K562 (cell line): ENCODE results near the gene TYW1. TPM values are rescaled to one million over a fixed set of nuclear protein-coding genes. Genes with fewer than 3 reads are reported as not detected.
"Not testable (repeated sequence)": the region's sequence is repeated elsewhere in the genome, so short reads cannot be mapped to it uniquely, and the experiment has no call there.

Experiments
- ATAC-seq: fragments of 200-7000 bp; cut with Tn5 transposase; 3 replicates; pipeline ENCODE4 v1.9.1; 2020; ENCODE audit warnings: moderate library complexity
- BruUV-seq: library from RNA; stranded (reverse); fragments of 400-500 nt; replicated peaks from 2 replicates; lab custom pipeline; 2021; lab: Mats Ljungman, UMichigan
- CTCF ChIA-PET: fragments of 300-600 bp; formaldehyde crosslinking; extraction: SDS; loops from one replicate; lab custom pipeline; 2021; ENCODE audit warnings: low intra/inter-chr PET ratio; lab: Yijun Ruan, JAX
- POLR2A ChIA-PET: fragments of 300-600, 350-650 bp; sonication (Branson Sonifier 250); formaldehyde crosslinking; extraction: SDS; loops from one replicate; lab custom pipeline; 2021; ENCODE audit warnings: antibody characterized with exemption, inconsistent platforms; lab: Yijun Ruan, JAX
- DNase-seq, 4 experiments: peaks; one replicate each; pipeline versions ENCODE4 v3.0.0 to v3.0.0-alpha.2; 2011 to 2018; ENCODE audit warnings: low spot score in 3 of 4, mixed read lengths in 3 of 4; ENCODE audit errors: extremely low read depth in 1 of 4
- FAIRE-seq: peaks from 2 replicates; lab custom pipeline; 2011; peaks lifted over from hg19 to GRCh38; lab: Jason Lieb, UNC
- H2AFZ ChIP-seq: 2 replicates; pipeline ENCODE4 v1.6.0; 2011; ENCODE audit warnings: low read depth, low read length, control low read depth, inconsistent platforms
- H3K27ac ChIP-seq: fragments of 200-600 bp; 3 replicates; pipeline ENCODE4 v1.8.0; 2011; ENCODE audit warnings: low read depth, mild to moderate bottlenecking, control low read depth, inconsistent platforms, low read length, moderate library complexity, mixed read lengths; ENCODE audit errors: extremely low read depth
- H3K27me3 ChIP-seq, 2 experiments: fragments of 300-600 bp in 1 of 2; 2 replicates in 1 of 2; 3 replicates in 1 of 2; pipeline versions ENCODE4 v1.6.0 to v1.8.0; 2011; ENCODE audit warnings: inconsistent platforms in 2 of 2, low read length in 2 of 2, mild to moderate bottlenecking in 1 of 2, mixed read lengths in 1 of 2, moderate library complexity in 1 of 2; ENCODE audit not compliant: control insufficient read depth in 2 of 2, insufficient read depth in 2 of 2
- H3K36me3 ChIP-seq: fragments of 300-600 bp; 3 replicates; pipeline ENCODE4 v1.8.0; 2011; ENCODE audit warnings: mild to moderate bottlenecking, low read length, inconsistent platforms; ENCODE audit not compliant: control insufficient read depth, insufficient read depth
- H3K4me1 ChIP-seq, 2 experiments: fragments of 200-600 bp in 1 of 2; replicated peaks in 1 of 2; 2 replicates in 1 of 2; 3 replicates in 1 of 2; pipeline versions ENCODE4 v1.5.1 to v1.8.0; 2011; ENCODE audit warnings: inconsistent platforms in 2 of 2, low read length in 2 of 2, mild to moderate bottlenecking in 1 of 2, mixed read lengths in 1 of 2, moderate library complexity in 1 of 2; ENCODE audit not compliant: control insufficient read depth in 2 of 2, insufficient read depth in 2 of 2
- H3K4me2 ChIP-seq: 2 replicates; pipeline ENCODE4 v1.6.1; 2011; ENCODE audit warnings: low read length, control low read depth, inconsistent platforms, mixed read lengths; ENCODE audit not compliant: insufficient read depth
- H3K4me3 ChIP-seq: fragments of 200-600 bp; sonication (generic), shearing (Covaris generic); 2 replicates; pipeline ENCODE4 v1.5.1; 2016; ENCODE audit warnings: control low read depth, inconsistent platforms
- H3K79me2 ChIP-seq: fragments of 200-600 bp; 3 replicates; pipeline ENCODE4 v1.8.0; 2011; ENCODE audit warnings: low read length, inconsistent platforms; ENCODE audit not compliant: control insufficient read depth, insufficient read depth
- H3K9ac ChIP-seq, 2 experiments: 2 replicates each; pipeline versions ENCODE4 v1.6.0 to v1.6.1; 2011; ENCODE audit warnings: low read depth in 2 of 2, low read length in 2 of 2, control low read depth in 1 of 2, inconsistent platforms in 1 of 2, mild to moderate bottlenecking in 1 of 2, mixed read lengths in 1 of 2; ENCODE audit not compliant: insufficient read depth in 1 of 2
- H3K9me1 ChIP-seq: one replicate; pipeline ENCODE4 v1.6.0; 2011; ENCODE audit warnings: inconsistent platforms, mild to moderate bottlenecking, low read length, moderate library complexity; ENCODE audit not compliant: control insufficient read depth, insufficient read depth
- H3K9me3 ChIP-seq: replicated peaks from 2 replicates; pipeline ENCODE4 v1.5.1; 2011; ENCODE audit warnings: low read depth, low read length, inconsistent platforms; ENCODE audit not compliant: control insufficient read depth, insufficient read depth
- H4K20me1 ChIP-seq: replicated peaks from 2 replicates; pipeline ENCODE4 v1.6.1; 2011; ENCODE audit warnings: low read length, inconsistent platforms, mixed read lengths; ENCODE audit not compliant: control insufficient read depth, insufficient read depth
- CBX1 ChIP-seq: sonication (generic); IDR thresholded peaks from 2 replicates; pipeline ENCODE4 v1.6.1; 2016; ENCODE audit warnings: antibody characterized with exemption, low read depth, mild to moderate bottlenecking
- CBX3 ChIP-seq, 2 experiments: IDR thresholded peaks; 1 replicate in 1 of 2; 2 replicates in 1 of 2; pipeline ENCODE4 v1.6.1; 2012; ENCODE audit warnings: inconsistent platforms in 2 of 2, low read length in 2 of 2, borderline replicate concordance in 1 of 2, control low read depth in 1 of 2
- CBX5 ChIP-seq: IDR thresholded peaks from 2 replicates; pipeline ENCODE4 v1.6.1; 2014; ENCODE audit warnings: low read depth, borderline replicate concordance
- TRIM24 ChIP-seq, 2 experiments: fragments of 450-650 bp; IDR thresholded peaks; 2 replicates each; pipeline ENCODE4 v1.6.1; 2016
- TRIM28 ChIP-seq: fragments of 450-650 bp; IDR thresholded peaks from 2 replicates; pipeline ENCODE4 v1.6.1; 2017
- XRCC3 ChIP-seq: fragments of 450-650 bp; IDR thresholded peaks from 2 replicates; pipeline ENCODE4 v1.6.1; 2017; ENCODE audit warnings: mild to moderate bottlenecking, moderate library complexity
- ZNF561 ChIP-seq: fragments of 450-650 bp; formaldehyde crosslinking; conservative IDR thresholded peaks from 2 replicates; pipeline ENCODE4 v1.4.0; 2020; ENCODE audit warnings: mild to moderate bottlenecking, moderate library complexity
- WGBS: fragments of 100-300 bp; shearing (Covaris generic); methylation state at CpG from one replicate; pipeline ENCODE4 v1.1.6; 2016; ENCODE audit warnings: low coverage, mixed read lengths; ENCODE audit not compliant: insufficient coverage; ENCODE audit errors: missing lambda C conversion rate; 5-methylcytosine and 5-hydroxymethylcytosine counted together
- in situ Hi-C: fragments of 300-500 bp; cut with MboI; formaldehyde crosslinking; loops from 4 replicates; pipeline ENCODE4 v1.15.0; 2018; ENCODE audit warnings: inconsistent platforms, mixed read lengths
- intact Hi-C: fragments of 100-400 bp; cut with micrococcal nuclease; formaldehyde crosslinking; loops from 2 replicates; pipeline ENCODE4 v1.14.2; 2022
- polyA plus RNA-seq, 8 experiments: library from polyadenylated mRNA; depleted of rRNA in 4 of 8; stranded (reverse) in 5 of 8; unstranded in 3 of 8; fragments of >200 nt; fragmentation: Nextera tagmentation in 2 of 8; fragmentation: Illumina TruSeq in 1 of 8; extraction: Ambion mirVana in 2 of 8; extraction: Trizol in 1 of 8; gene quantifications; 2 replicates each; pipeline versions ENCODE4 v1.2.1 to v1.2.3, GENCODE V29; 2011 to 2014; ENCODE audit warnings: inconsistent platforms in 1 of 8, missing spikeins in 1 of 8
- total RNA-seq, 7 experiments: library from RNA; depleted of rRNA in 6 of 7; stranded (reverse); fragments of >200 nt in 6 of 7; fragmentation: Illumina TruSeq in 2 of 7; extraction: Trizol in 2 of 7; gene quantifications; 2 replicates each; pipeline versions ENCODE4 v1.2.1 to v1.2.3, GENCODE V29; 2011 to 2021; ENCODE audit warnings: low replicate concordance in 1 of 7
- TF ChIP-seq, protein P1 (sequence below): fragments of 450-650 bp; IDR thresholded peaks from 2 replicates; pipeline ENCODE4 v1.6.1; 2018; ENCODE audit warnings: mild to moderate bottlenecking, low read depth; ENCODE audit not compliant: partially characterized antibody

The TYW1 gene
- total and polyA plus RNA-seq, 9 of the 15 experiments (the other 6 are each of a cell fraction or from before 2014, with no cell fraction given) = 17.4 to 32.0 (median 26.2) TPM

DNA sequence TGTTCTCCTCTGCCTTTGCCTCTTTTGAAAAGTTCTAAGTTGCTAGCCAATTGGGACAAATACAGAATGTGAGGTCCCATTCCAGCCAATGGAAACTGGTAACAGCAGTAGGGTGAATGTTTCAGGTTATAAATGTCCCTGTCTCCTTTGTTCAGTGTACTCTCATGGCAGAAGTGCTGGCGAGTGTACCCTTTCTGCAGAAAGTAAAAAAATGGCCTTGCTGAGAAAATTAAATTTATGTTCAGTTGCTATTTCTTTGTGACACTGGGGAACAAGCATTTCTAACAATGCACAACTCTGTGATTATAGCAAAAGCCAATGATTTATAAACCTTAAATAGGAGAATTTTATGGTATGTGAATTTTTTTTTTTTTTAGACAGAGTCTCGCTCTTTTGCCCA, 79.5 kb downstream of the TYW1 start:
- H3K27ac ChIP-seq, ATAC-seq, H3K79me2 ChIP-seq, H3K4me1 ChIP-seq, H3K9ac ChIP-seq, FAIRE-seq, CTCF ChIA-PET, H3K36me3 ChIP-seq, H3K4me2 ChIP-seq, H3K27me3 ChIP-seq, DNase-seq, in situ Hi-C loops, H3K4me3 ChIP-seq, intact Hi-C loops, H4K20me1 ChIP-seq, H2AFZ ChIP-seq, POLR2A ChIA-PET, H3K9me1 ChIP-seq, H3K9me3 ChIP-seq, BruUV-seq: not testable (repeated sequence)
- 95% methylated on average over 2 of the region's 2 CpGs for WGBS
- TF ChIP-seq, protein P1, sequence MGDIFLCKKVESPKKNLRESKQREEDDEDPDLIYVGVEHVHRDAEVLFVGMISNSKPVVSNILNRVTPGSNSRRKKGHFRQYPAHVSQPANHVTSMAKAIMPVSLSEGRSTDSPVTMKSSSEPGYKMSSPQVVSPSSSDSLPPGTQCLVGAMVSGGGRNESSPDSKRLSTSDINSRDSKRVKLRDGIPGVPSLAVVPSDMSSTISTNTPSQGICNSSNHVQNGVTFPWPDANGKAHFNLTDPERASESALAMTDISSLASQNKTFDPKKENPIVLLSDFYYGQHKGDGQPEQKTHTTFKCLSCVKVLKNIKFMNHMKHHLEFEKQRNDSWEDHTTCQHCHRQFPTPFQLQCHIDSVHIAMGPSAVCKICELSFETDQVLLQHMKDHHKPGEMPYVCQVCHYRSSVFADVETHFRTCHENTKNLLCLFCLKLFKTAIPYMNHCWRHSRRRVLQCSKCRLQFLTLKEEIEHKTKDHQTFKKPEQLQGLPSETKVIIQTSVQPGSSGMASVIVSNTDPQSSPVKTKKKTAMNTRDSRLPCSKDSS = peak; percentile 96
- TF ChIP-seq CBX5 (peak; percentile 94), CBX3 (IDR thresholded peaks at IDR 0.05; ENCODE audit: borderline replicate concordance in 1 of 2, low read length in 2 of 2) (peak in 1 of 2 experiments; percentile 99; a peak in 2 of 3 replicates), TRIM28 (peak; percentile 96), ZNF561 (CRISPR knock-in tag) (peak; percentile 79), CBX1 (0 out of 2 replicates have a peak, but pooled peaks have one; percentile 73), TRIM24 (IDR thresholded peaks at IDR 0.05) (peak in 1 of 2 experiments; percentile 25; a peak in 1 of 4 replicates), XRCC3 (peak; percentile 77; the same call in 1 of the 2 replicates)
